Upper lobe of left lung (tissue), 4 donors: Measurements from ENCODE around the gene TSPAN5.

Experiments
- EP300 ChIP-seq, 4 donors: sonication (generic); formaldehyde crosslinking; IDR thresholded peaks; one replicate each; pipeline ENCODE4 v1.5.1; 2017; ENCODE audit warnings: antibody characterized with exemption in 4 of 4, control low read depth in 2 of 4
- POLR2A ChIP-seq, 4 donors: fragments of 450-650 bp; IDR thresholded peaks; one replicate each; pipeline ENCODE4 v1.5.1; 2016 to 2017; ENCODE audit warnings: antibody characterized with exemption in 4 of 4, mild to moderate bottlenecking in 2 of 4
- POLR2AphosphoS5 ChIP-seq, 2 donors: sonication (generic); formaldehyde crosslinking; IDR thresholded peaks; one replicate each; pipeline ENCODE4 v1.5.1; 2017; ENCODE audit warnings: antibody characterized with exemption in 2 of 2
- TF ChIP-seq, protein P1 (sequence below), 6 experiments: fragments of 450-650 bp in 4 of 6; fragments of 200-600 bp in 2 of 6; sonication (generic) in 2 of 6; IDR thresholded peaks; one replicate each; pipeline ENCODE4 v1.5.1; 2016 to 2019; ENCODE audit warnings: antibody characterized with exemption in 6 of 6

DNA sequence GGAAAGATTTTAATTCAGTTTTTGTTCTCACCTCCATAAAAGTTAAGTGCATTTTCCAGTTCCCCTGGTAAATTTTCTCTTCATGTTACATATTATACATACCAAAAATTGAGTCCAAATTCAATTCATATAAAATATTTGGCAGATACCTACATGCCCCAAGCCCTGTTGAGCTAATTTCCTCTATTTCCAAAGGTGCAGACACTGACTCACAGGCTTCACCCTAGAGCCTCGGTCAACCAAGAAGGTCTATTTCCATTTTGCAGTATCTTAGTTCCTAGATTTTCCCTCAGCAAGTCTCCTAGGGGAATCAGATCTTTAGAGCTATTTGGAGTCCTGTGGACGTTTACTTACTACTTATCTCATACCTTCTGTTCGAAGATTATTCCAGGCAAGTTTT is 174.4 kb downstream of the TSPAN5 start:
- TF ChIP-seq, protein P1, sequence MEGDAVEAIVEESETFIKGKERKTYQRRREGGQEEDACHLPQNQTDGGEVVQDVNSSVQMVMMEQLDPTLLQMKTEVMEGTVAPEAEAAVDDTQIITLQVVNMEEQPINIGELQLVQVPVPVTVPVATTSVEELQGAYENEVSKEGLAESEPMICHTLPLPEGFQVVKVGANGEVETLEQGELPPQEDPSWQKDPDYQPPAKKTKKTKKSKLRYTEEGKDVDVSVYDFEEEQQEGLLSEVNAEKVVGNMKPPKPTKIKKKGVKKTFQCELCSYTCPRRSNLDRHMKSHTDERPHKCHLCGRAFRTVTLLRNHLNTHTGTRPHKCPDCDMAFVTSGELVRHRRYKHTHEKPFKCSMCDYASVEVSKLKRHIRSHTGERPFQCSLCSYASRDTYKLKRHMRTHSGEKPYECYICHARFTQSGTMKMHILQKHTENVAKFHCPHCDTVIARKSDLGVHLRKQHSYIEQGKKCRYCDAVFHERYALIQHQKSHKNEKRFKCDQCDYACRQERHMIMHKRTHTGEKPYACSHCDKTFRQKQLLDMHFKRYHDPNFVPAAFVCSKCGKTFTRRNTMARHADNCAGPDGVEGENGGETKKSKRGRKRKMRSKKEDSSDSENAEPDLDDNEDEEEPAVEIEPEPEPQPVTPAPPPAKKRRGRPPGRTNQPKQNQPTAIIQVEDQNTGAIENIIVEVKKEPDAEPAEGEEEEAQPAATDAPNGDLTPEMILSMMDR (IDR thresholded peaks at IDR 0.05): no peak
- TF ChIP-seq POLR2A (IDR thresholded peaks at IDR 0.05): no peak
- TF ChIP-seq EP300 (IDR thresholded peaks at IDR 0.05): no peak
- TF ChIP-seq POLR2AphosphoS5 (IDR thresholded peaks at IDR 0.05): no peak
